Right cardiac atrium (tissue), 5 donors: ENCODE data around the gene METTL8. TPM values are rescaled to one million over a fixed set of nuclear protein-coding genes. Genes with fewer than 3 reads are reported as not detected.
"Not testable (repeated sequence)": the region's sequence is repeated elsewhere in the genome, so short reads cannot be mapped to it uniquely, and the experiment has no call there.

Experiments used
- ATAC-seq, 2 donors: fragments of 200-7000 bp; cut with Tn5 transposase; one replicate each; pipeline versions ENCODE4 v1.8.0 to v1.9.1; 2020; ENCODE audit warnings: moderate library complexity in 2 of 2, mild to moderate bottlenecking in 1 of 2
- DNase-seq, 3 donors: peaks; one replicate each; pipeline ENCODE4 v3.0.0-alpha.2; 2020
- H3K27ac ChIP-seq: one replicate; pipeline ENCODE4 v1.5.1; 2013; ENCODE audit warnings: mild to moderate bottlenecking, low read length, control low read depth, moderate library complexity
- H3K27me3 ChIP-seq: one replicate; pipeline ENCODE4 v1.6.1; 2013; ENCODE audit not compliant: control insufficient read depth, insufficient read depth
- H3K4me1 ChIP-seq: one replicate; pipeline ENCODE4 v1.6.1; 2013; ENCODE audit warnings: low read length; ENCODE audit not compliant: control insufficient read depth, insufficient read depth
- H3K4me3 ChIP-seq: one replicate; pipeline ENCODE4 v1.5.1; 2013; ENCODE audit warnings: low read length, control low read depth
- H3K9me3 ChIP-seq: one replicate; pipeline ENCODE4 v1.6.1; 2013; ENCODE audit warnings: low read length; ENCODE audit not compliant: control insufficient read depth
- WGBS: extraction: QIAGEN DNeasy Blood & Tissue Kit; methylation state at CpG from one replicate; pipeline ENCODE4 v1.1.7; 2013; 5-methylcytosine and 5-hydroxymethylcytosine counted together
- intact Hi-C, 4 donors: fragments of 100-400 bp; cut with DNase I; formaldehyde crosslinking; loops; one replicate each; pipeline versions ENCODE4 v1.11.0 to v1.14.0; 2022 to 2023
- polyA plus RNA-seq: library from polyadenylated mRNA; stranded (reverse); fragments of 200-250 nt; gene quantifications from one replicate; pipeline ENCODE4 v1.2.3, GENCODE V29; 2013
- total RNA-seq, 4 donors: library from RNA; stranded (reverse); fragmentation: NEBNext Ultra II Directional; extraction: Animal tissue kit (Norgen Biotek cat#: 25700); gene quantifications; one replicate each; pipeline ENCODE4 v1.2.1, GENCODE V29; 2021
- donor health status: healthy with polysubstance abuse.
- donor health status: DM: no; HTN: yes; CAD: no.
- donor health status: DM: no; HTN: no; CAD: no.
- donor health status: DM: no; HTN: yes; CAD: no; lungs with severe emphysema.
- donor health status: DM: yes; HTN: yes; CAD: no.

METTL8 gene
- total and polyA plus RNA-seq, 5 donors: 5.3 to 16.4 (median 12.8) TPM

DNA sequence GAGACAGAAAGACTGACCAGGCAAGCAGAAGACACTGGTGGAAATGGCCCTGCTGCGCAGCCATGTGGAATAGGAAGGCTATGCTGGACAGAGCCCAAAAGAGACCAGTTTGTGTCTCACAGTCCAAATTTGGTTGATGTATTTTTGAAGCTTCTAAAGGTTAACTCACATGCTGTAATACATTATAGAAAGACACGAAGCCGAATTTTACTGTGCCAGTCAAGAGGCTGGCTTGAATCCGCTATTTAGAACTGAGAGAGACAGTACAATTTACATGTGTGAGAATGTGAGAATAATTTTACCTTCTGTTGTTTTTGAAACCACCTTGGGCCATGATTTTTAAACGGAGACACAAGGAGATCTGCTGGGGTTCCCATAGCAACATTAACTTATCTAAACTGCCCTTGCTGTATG is 113.6 kb downstream of the METTL8 start:
- ATAC-seq: no peak
- H3K4me1 ChIP-seq: peaks cover 2% of the 10 kb centered on the region
- 85% methylated on average over 5 of the region's 5 CpGs for WGBS

GRCh38 chr2:171319164-171319810 is 114.5 kb downstream of the METTL8 start:
- Histone ChIP-seq H3K9me3 (no peaks in the 10 kb centered on the region), H3K27me3 (no peaks in the 10 kb centered on the region), H3K27ac (no peak overlapping the region), H3K4me3 (no peak overlapping the region), H3K4me1 (peaks cover 2% of the 10 kb centered on the region)
- 50% methylated on average over 12 of the region's 12 CpGs for WGBS
- DNase-seq: no peak
- intact Hi-C loops: no loop called here
- no peak for ATAC-seq

More for the DNA sequence above, 113.6 kb downstream of the METTL8 start:
- Histone ChIP-seq H3K27me3 (no peaks in the 10 kb centered on the region), H3K27ac (no peak overlapping the region), H3K9me3 (no peaks in the 10 kb centered on the region), H3K4me3 (no peak overlapping the region)
- DNase-seq: no peak
- intact Hi-C loops: no loop called here

DNA sequence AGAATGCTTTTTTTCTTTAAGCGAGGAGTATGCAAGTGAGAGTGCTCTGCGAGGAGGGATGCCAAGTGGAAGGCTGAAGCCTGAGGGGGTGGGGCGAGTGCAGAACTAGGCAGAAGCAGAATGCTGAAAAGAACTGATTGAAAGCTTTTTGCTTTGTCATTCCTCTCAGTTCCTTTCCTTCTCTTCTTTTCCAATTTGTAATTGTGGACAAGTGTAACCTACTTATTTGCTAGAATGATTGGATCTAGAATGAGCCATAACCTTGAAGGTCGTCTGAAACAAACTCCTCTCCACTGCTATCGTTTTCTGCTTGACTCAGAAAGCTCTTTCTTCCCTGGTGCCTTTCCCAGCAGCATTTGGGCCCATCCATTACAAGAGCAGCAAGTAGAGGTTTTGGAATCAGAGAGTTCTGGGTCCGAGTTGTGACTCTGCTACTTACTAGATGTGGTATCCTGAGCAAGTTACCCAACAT is 115.3 kb downstream of the METTL8 start:
- WGBS: 43% methylated on average over 6 of the region's 6 CpGs
- peaks cover 2% of the 10 kb centered on the region for H3K4me1 ChIP-seq
- DNase-seq: peak; percentile 16 to 72 (median 48)

DNA sequence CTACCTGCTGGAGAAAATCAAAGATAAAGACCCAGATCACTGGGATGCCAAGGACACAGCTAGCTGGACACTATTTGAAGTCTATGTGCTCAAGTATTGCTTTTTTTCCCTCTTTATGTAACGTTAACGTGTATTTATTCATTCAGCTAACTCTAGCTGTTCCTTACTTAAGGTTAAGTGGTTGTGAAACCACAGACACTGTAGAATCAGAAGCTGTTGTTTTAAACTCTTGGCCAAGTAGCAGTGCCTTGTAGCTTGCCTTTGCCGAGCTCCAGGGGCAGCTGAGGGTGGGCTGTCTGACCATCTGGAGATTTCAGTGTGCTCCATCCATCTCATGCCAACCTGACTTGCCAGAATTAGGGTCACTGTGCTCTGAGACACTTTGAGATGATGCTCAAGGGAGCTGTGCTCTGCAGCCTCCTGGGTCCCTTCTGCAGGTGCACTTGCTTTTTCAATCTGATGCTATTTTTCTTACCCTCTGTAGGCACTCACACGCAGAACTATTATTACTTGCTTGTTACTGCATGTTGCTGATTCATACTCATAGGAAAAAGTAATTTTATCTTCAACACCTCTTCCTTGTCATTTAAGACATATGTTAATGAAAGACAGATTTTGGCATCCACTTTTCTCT is 116.2 kb downstream of the METTL8 start:
- Histone ChIP-seq H3K4me3 (no peak overlapping the region), H3K27ac (no peak overlapping the region), H3K27me3 (no peaks in the 10 kb centered on the region), H3K4me1 (peaks cover 2% of the 10 kb centered on the region), H3K9me3 (no peaks in the 10 kb centered on the region)
- WGBS: 89% methylated on average over 4 of the region's 4 CpGs
- DNase-seq (no peak), ATAC-seq (no peak)
- intact Hi-C loops: no loop called here

More for the DNA sequence above, 115.3 kb downstream of the METTL8 start:
- ATAC-seq: peak in 1 of 2 donors; percentile 73
- H3K4me3 ChIP-seq: no peak overlapping the region
- no peaks in the 10 kb centered on the region for H3K27me3 ChIP-seq
- H3K9me3 ChIP-seq: no peaks in the 10 kb centered on the region
- intact Hi-C loops: no loop called here
- H3K27ac ChIP-seq: no peak overlapping the region

DNA sequence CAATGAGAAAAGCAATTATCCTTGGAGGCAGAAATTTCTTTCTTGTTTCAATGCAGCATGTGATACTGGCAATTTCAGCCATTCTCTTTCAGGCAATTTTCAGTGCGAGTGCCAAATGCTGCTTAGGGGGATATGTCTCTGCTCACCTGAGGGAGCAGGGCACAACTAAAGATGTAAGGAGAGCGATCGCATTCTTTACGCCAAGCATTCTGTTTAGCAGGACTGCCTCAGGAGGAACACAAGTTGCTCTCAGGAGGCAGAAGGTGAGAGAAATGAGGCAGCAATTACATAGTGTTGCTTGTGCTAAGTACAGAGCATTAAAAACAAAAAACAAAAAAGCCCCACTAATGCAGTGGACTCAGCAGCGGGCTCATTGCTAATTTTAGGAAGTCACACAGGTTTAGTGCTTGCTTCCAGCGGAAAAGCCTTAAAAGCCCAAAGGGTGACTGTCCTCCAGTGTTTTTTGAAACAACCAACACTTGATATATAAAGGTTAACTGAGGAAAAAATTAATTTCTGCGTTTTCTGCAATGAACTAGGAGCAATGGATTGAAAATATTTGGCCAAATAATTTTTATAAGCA is 116.9 kb downstream of the METTL8 start:
- intact Hi-C loops: no loop called here
- DNase-seq: no peak
- no peak overlapping the region for H3K27ac ChIP-seq
- ATAC-seq: no peak
- WGBS: 86% methylated on average over 7 of the region's 7 CpGs
- H3K27me3 ChIP-seq: no peaks in the 10 kb centered on the region
- no peak overlapping the region for H3K4me3 ChIP-seq
- H3K9me3 ChIP-seq: no peaks in the 10 kb centered on the region
- peaks cover 2% of the 10 kb centered on the region for H3K4me1 ChIP-seq

DNA sequence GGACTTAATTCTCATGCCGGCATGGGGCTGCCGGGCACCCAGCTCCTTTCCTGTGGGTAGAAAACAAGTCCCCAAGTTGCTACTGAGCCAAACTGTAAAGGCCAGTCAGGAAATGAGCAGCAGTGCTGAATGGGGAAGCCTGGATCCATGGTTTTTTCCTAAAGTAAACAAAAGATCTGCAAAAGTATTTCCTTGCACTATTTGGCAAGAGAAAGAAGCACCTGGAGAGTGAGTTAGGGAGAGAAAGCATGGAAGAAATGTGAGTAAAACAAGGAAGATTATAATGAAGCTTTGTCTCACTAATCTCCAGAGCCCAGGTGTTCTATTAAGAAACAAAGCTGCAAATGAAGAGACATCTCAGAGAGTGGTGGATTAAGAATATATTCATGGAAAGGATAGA is 117.6 kb downstream of the METTL8 start:
- Histone ChIP-seq H3K27ac (no peak overlapping the region), H3K27me3 (no peaks in the 10 kb centered on the region), H3K4me1 (peaks cover 2% of the 10 kb centered on the region), H3K4me3 (no peak overlapping the region), H3K9me3 (no peaks in the 10 kb centered on the region)
- WGBS: 31% methylated on average over 2 of the region's 2 CpGs
- ATAC-seq (no peak), DNase-seq (no peak)
- intact Hi-C loops: no loop called here

DNA sequence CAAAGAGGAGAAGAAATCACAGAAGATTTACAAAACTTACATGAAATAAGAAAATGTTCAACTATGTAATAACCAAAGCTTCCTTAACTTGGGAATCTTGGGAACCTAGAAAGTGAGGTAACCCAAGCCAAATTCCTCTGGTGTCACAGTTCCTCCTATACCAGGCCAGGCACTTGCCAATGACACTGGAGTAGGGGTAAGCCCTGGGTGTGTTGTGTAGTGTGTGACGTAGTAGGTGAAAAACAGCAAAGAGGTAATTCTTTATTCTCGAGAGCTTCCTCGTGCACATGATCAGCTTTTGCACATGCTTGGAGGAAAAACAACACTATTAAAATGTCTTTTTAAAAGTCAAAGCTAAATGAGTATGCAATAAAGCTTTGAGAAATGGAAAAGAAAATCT is 118.0 kb downstream of the METTL8 start:
- 59% methylated on average over 3 of the region's 3 CpGs for WGBS
- Histone ChIP-seq H3K27ac (no peak overlapping the region), H3K27me3 (no peaks in the 10 kb centered on the region), H3K4me3 (no peak overlapping the region), H3K9me3 (no peaks in the 10 kb centered on the region), H3K4me1 (peaks cover 2% of the 10 kb centered on the region)
- intact Hi-C loops: no loop called here
- DNase-seq: no peak
- no peak for ATAC-seq

DNA sequence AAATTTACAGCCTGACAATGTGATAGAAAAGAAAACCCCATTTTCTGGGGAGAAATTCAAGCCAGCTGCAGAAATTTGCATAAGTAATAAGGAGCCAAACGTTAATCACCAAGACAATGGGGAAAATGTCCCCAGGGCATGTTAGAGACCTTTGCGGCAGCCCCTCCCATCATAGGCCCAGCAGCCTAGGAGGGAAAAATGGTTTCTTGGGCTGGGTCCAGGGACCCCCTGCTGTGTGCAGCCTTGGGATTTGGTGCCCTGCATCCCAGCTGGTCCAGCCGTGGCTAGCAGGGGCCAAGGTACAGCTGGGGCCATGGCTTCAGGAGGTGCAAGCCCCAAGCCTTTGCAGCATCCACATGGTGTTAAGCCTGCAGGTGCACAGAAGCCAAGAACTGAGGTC is 121.6 kb downstream of the METTL8 start:
- not testable (repeated sequence) for ATAC-seq
- 91% methylated on average over 3 of the region's 3 CpGs for WGBS

GRCh38 chr2:171311589-171311988 is 122.2 kb downstream of the METTL8 start:
- H3K27me3 ChIP-seq, ATAC-seq, H3K4me3 ChIP-seq, H3K9me3 ChIP-seq, DNase-seq, H3K4me1 ChIP-seq, intact Hi-C loops, H3K27ac ChIP-seq: not testable (repeated sequence)
- WGBS: 93% methylated on average over 1 of the region's 1 CpG

More for the DNA sequence above, 121.6 kb downstream of the METTL8 start:
- H3K4me3 ChIP-seq, intact Hi-C loops, H3K27ac ChIP-seq, H3K27me3 ChIP-seq, H3K9me3 ChIP-seq, H3K4me1 ChIP-seq: not testable (repeated sequence)
- peak in 1 of 3 donors; percentile 36 for DNase-seq

- Histone ChIP-seq H3K4me3 (no peak overlapping the region), H3K27ac (no peak overlapping the region), H3K9me3 (no peaks in the 10 kb centered on the region), H3K4me1 (peaks cover 1% of the 10 kb centered on the region), H3K27me3 (no peaks in the 10 kb centered on the region)
- DNase-seq (no peak), ATAC-seq (no peak)
- WGBS: 95% methylated on average over 2 of the region's 2 CpGs
- intact Hi-C loops: no loop called here
Observed at GRCh38 chr2:171310889-171311288, 122.9 kb downstream of the METTL8 start.
